ENCODE measurements around the gene SCARB1.

Gene SCARB1

DNA sequence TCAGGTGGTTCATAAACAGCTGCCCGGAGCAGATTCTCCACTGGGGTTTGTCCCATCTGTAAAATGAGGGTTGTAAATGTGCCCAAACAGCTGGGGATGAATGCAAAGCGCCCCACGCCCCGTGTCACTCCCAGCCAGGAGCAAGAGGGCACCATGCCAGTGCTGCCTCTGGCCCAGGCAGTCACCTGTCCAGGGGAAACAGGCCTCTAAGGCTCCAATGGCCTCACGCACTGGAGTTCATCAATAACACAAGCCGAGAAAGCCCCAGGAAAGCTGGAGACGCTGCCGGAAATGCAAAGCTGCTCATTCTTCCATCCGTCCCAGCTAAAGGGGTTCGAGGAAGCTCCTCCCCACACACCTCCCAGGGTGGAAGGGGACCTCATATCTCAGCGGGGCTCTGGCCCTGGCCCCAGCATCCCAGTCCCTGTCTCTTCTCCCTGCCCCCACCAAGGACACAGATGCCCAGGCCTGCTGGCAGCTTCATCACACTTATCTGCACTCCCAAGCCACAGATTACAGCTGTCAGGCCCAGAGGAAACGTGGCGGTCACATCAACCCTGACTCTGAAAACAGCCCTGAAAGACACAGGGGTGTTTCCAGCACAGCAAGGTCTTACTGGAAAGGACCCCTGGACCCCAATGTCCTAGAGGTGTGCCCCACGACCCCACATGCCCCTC is 21.5 kb downstream of the SCARB1 start:
- no peak for DNase-seq (ENCODE audit: low spot score)

DNA sequence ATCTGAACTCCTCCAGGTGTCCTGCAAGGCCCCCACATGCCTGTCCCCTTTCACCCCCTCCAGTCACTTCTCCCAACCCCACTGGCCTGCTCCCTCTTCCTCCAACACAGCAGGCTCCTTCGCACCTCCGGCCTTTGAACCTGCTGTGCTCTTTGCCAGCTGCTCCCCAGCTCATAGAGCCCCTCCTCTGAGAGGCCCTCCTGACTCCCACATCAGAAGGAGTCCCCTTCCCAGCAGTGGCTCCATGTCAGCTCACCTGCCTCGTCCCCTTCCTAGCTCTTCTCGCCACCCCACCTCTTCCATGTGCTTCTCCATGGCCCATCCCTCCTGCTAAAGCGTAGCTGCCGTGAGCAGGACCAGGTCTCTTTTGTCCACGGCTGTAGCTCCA is 22.1 kb downstream of the SCARB1 start:
- no peak for DNase-seq (ENCODE audit: low spot score)

- peak; percentile 37 for DNase-seq (ENCODE audit: low spot score)
Observed at GRCh38 chr12:124837958-124838803, 25.5 kb downstream of the SCARB1 start.

- DNase-seq (ENCODE audit: low spot score) = no peak
Observed at GRCh38 chr12:124837249-124837897, 26.3 kb downstream of the SCARB1 start.

DNA sequence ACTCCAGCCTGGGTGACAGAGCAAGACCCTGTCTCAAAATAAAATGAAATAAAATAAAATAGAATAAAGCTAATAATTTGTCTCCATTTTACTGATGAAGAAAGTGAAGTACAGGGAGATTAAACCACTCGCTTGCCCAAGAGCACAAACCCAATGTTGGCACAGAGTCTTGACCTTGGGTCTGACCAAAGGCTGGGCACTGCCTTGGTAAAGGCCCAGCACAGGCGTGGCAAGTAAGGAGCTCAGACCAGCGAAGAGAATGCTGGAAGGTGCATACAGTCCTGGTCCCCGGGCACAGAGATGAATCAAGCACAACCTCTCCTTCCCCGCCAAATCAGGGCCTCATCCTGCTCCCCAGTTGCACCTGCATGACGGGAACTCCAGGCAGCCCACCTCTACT is 26.9 kb downstream of the SCARB1 start:
- no peak for DNase-seq (ENCODE audit: low spot score)

- DNase-seq (ENCODE audit: low spot score) = no peak
Observed at GRCh38 chr12:124835656-124836410, 27.8 kb downstream of the SCARB1 start.

DNA sequence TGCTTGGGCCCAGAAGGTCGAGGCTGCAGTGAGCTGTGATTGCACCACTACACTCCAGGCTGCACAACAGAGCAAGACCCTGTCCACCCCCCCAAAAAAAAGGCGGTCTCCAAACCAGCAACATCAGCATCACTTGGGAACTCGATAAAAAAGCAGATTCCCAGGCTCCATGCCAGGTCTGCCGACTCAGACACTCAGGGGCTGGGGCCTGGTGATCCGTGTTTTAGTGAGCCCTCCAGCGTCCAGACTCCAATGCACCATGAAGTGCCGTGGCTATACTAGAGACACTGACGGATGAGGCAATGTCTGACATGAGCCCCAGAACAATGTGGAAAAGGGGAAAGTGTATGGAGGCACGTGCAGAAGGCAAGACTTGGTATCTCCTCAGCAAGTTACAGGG is 28.8 kb downstream of the SCARB1 start:
- no peak for DNase-seq (ENCODE audit: low spot score)

- no peak for DNase-seq (ENCODE audit: low spot score)
Observed at GRCh38 chr12:124833693-124834122, 30.0 kb downstream of the SCARB1 start.

GRCh38 chr12:124832856-124833255 is 30.8 kb downstream of the SCARB1 start:
- no peak for DNase-seq (ENCODE audit: low spot score)

GRCh38 chr12:124831590-124831989 is 32.1 kb downstream of the SCARB1 start:
- no peak for DNase-seq (ENCODE audit: low spot score)

GRCh38 chr12:124830306-124830705 is 33.4 kb downstream of the SCARB1 start:
- no peak for DNase-seq (ENCODE audit: low spot score)

GRCh38 chr12:124829708-124830304 is 33.9 kb downstream of the SCARB1 start:
- no peak for DNase-seq (ENCODE audit: low spot score)

DNA sequence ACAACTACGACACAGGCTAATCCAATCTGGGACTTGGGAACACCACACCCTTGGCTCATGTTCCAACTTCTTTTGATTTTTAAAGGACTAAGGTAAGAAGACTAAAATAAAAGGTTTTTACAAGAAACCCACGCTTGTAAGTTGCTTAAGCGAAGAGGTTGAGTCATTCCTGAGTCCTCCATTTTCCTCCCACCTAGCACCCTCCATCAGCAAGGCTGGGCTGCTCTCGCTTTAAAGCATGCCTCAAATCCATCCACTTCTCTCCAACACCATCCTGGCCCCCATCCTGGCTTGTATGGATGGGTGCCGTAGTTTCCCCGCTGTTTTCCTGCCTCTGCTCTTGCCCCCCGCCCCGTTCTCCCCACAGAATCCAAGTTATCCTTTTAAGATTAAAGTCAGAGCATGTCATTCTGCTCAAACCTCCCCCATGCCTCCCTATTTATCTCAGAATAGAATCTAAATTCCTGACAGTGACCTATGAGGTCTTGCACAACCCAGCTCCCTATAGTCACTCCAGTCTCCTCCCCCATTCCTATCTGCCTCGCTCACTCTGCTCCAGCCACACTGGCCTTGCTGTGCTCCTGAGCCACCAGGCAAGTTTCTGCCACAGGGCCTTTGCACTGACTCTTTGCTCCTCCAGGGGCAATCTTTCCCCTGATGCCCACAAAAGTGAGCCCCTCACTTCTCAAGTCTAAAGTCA is 34.5 kb downstream of the SCARB1 start:
- peak; percentile 50 for DNase-seq (ENCODE audit: low spot score)

GRCh38 chr12:124828264-124829007 is 35.2 kb downstream of the SCARB1 start:
- no peak for DNase-seq (ENCODE audit: low spot score)

- DNase-seq (ENCODE audit: low spot score) = no peak
Observed at GRCh38 chr12:124827588-124828184, 36.0 kb downstream of the SCARB1 start.

DNA sequence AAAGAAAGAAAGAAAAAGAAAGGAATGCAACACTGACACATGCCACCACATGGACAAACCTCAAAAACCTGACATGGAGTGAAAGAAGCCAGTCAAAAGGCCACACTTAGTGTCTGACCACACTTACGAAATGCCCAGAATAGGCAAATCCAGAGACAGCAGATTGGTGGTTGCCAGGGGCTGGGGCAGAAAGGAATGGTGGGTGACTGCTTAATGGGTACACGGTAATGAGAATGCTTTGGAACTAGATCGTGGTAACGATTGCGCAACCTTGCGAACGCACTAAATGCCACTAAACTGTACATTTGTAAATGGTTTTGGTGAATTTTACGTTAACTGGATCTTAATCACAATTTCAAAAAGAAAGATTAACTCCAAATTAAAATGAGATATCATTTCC is 39.5 kb downstream of the SCARB1 start:
- DNase-seq (ENCODE audit: low spot score) = no peak

GRCh38 chr12:124823272-124823970 is 40.2 kb downstream of the SCARB1 start:
- DNase-seq (ENCODE audit: low spot score) = no peak

DNA sequence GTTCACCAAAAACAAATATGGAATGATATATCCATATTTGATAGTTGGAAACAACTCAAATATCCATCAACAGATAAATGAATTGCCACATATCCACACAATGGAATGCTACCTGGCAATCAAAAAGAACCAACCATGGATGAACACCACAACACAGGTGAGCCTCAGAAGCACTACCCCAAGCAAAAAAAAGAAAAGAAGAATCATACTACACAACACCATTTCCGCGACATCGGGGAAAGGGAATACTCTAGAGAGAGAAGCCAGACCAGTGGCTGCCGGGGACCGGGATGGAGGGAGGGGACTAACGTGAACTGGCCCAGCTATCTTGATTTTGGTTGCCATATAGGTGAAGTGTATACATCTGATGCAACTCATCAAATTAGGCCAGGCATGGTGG is 41.4 kb downstream of the SCARB1 start:
- DNase-seq (ENCODE audit: low spot score) = no peak

Data from COLO829 (cell line).